DOHH2 (cell line): ENCODE data around the gene CAB39.

Source experiments
- CTCF ChIP-seq: fragments of 200-600 bp; sonication (generic); IDR thresholded peaks from one replicate; pipeline ENCODE4 v1.5.1; 2014; ENCODE audit warnings: antibody characterized with exemption, mild to moderate bottlenecking, low read depth, low read length; ENCODE audit not compliant: poor library complexity, severe bottlenecking
- EZH2phosphoT487 ChIP-seq: fragments of 200-600 bp; sonication (generic); IDR thresholded peaks from 2 replicates; pipeline ENCODE4 v1.6.1; 2017; ENCODE audit warnings: borderline replicate concordance, mild to moderate bottlenecking, antibody characterized with exemption, low read length, moderate library complexity, mixed read lengths

DNA sequence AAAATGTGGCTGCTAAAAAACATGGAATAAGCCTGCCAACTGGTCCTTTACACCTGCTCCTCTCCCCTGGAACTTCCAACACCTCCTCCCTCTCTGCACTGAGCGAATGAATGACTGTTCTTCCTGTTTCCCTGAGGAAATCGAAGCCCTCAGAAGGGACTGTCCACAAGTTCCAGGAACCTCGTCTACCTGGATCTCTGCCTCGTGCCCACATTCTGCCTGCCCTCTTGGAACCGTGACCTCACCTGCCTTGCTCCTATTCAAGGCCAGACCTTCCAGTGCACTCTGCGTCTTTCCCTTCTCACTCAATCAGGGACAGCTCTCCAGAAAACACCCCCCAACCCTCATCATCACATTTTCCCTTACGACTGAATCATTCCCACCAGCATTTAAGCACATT is 4.4 kb upstream of the CAB39 start:
- TF ChIP-seq CTCF = no peak
- TF ChIP-seq EZH2phosphoT487 = no peak
